Effector CD8-positive, alpha-beta T cell (primary cell): Measurements from ENCODE around the gene STK16.
A peak's percentile ranks its signal among the peaks of the same experiment; 100 is the strongest.
"Not testable (repeated sequence)": the region's sequence is repeated elsewhere in the genome, so short reads cannot be mapped to it uniquely, and the experiment has no call there.

Experiments
- DNase-seq: peaks from one replicate; lab custom pipeline; 2025; lab: John Stamatoyannopoulos, UW

The STK16 gene

GRCh38 chr2:219244789-219245147 is 511 bp upstream of the STK16 start:
- no peak for DNase-seq

- DNase-seq = no peak
Measured at GRCh38 chr2:219245899-219246230, 586 bp downstream of the STK16 start.

GRCh38 chr2:219246559-219246958 is 1.3 kb downstream of the STK16 start:
- DNase-seq = no peak

- peak; percentile 30 for DNase-seq
Measured at GRCh38 chr2:219247678-219248642, 2.7 kb downstream of the STK16 start.

- DNase-seq = no peak
Measured at GRCh38 chr2:219248845-219249202, 3.5 kb downstream of the STK16 start.

- no peak for DNase-seq
Measured at GRCh38 chr2:219249203-219249980, 4.1 kb downstream of the STK16 start.

GRCh38 chr2:219250049-219250781 is 4.9 kb downstream of the STK16 start:
- DNase-seq = no peak

- DNase-seq = no peak
Measured at GRCh38 chr2:219251656-219252055, 6.4 kb downstream of the STK16 start.

GRCh38 chr2:219252084-219252483 is 6.8 kb downstream of the STK16 start:
- DNase-seq = no peak

- DNase-seq = peak; percentile 34
Measured at GRCh38 chr2:219252570-219252899, 7.3 kb downstream of the STK16 start.

- peak; percentile 34 for DNase-seq
Measured at GRCh38 chr2:219252900-219253752, 7.8 kb downstream of the STK16 start, which contains the start of gene TUBA4B. Gene TUBA4B, plus strand, starts transcription at chr2:219253243. Its CDS starts 165 bp downstream, at chr2:219253408.

GRCh38 chr2:219253753-219254589 is 8.7 kb downstream of the STK16 start, which contains the start of gene TUBA4A:
Gene TUBA4A, minus strand, starts transcription at chr2:219253918. Its CDS starts 60 bp downstream, at chr2:219253858.
- peak; percentile 93 for DNase-seq

GRCh38 chr2:219254590-219255201 is 9.4 kb downstream of the STK16 start:
- DNase-seq = no peak

GRCh38 chr2:219258942-219259341 is 13.7 kb downstream of the STK16 start:
- not testable (repeated sequence) for DNase-seq

- DNase-seq = no peak
Measured at GRCh38 chr2:219261024-219261855, 16.0 kb downstream of the STK16 start.

- DNase-seq = no peak
Measured at GRCh38 chr2:219266232-219266631, 21.0 kb downstream of the STK16 start.

GRCh38 chr2:219266886-219267285 is 21.6 kb downstream of the STK16 start:
- DNase-seq = no peak

- no peak for DNase-seq
Measured at GRCh38 chr2:219268294-219268693, 23.0 kb downstream of the STK16 start.
